T47D (cell line): Measurements from ENCODE around the gene ZNF578.
"Not testable (repeated sequence)": the region's sequence is repeated elsewhere in the genome, so short reads cannot be mapped to it uniquely, and the experiment has no call there.

Experiments used
- DNase-seq, 2 experiments: peaks; one replicate each; pipeline versions ENCODE4 v3.0.0 to v3.0.0-alpha.2; 2011 to 2012; ENCODE audit warnings: low read depth in 1 of 2, low spot score in 1 of 2
- JUND ChIP-seq: IDR thresholded peaks from 2 replicates; pipeline ENCODE4 v1.6.1; 2012; ENCODE audit warnings: low read depth
- in situ Hi-C: cut with HindIII; loops from 2 replicates; pipeline ENCODE4 v1.10.0; 2016; ENCODE audit warnings: low sequenced_read_pairs, low pct_unique_long_range_greater_than_20kb

Gene ZNF578

DNA sequence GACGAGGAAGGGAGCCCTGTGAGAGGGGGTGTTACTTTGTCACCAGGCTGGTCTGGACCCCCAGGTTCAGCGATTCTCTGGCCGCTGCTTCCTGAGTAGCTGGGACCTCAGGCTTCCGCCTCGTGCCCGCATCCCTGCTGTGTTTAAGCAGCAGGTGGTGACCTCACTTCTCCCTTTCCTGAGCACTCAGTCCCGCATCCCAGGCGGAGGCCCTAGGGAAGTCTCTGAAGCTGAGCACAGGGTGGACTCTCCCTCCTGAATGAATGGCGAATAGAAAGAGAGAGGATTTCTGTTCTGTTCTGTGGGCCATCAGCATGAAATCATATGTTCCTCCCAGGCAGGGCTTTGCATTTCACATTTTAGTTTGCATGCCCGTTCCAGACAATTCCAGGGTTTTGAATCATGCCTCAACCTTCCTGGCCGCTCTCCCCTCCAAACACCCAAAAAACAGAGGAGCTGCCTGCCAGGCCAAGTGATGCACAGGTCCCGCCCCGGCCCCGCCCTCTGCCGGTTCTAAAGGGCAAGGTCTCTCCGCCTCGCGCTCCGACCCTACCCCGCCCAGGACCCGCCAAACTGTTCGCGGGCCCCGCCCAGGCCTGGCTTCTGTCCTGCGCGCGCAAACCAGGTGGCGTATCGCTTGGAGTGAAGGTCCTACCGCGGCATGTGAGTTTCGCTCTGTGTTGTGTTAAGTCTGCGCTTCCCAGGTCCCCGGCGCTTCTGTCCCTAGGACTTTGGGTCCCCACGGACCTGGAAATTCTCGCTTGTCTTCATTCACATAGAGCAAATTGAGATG, 39.0 kb downstream of the ZNF578 start:
- no peak for TF ChIP-seq JUND
- in situ Hi-C loops: no loop called here
- peak; percentile 39 to 86 for DNase-seq

DNA sequence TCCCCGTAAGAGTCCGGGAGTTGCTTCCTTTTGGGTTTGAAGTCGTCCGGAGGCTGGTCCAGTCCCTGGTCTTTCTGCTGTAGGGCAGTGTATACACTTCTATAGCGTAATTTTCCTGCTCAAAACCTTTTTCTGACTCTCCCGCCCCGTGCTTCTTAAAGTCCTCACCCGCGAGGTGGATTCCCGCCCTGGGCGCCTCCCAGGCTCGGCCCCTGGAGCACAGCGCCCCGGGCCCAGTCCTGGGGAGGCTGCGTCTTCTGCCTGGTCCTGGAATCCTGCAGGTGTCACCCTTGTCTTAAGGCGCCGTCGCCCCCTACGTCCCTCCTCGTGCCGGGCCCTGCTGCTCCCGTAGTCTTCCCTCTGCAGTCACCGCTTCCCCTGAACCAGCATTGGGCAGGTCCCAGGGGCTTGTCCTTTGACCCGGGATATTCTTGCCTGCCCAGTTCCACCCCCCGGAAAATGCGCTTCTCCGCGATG, 39.7 kb downstream of the ZNF578 start:
- DNase-seq: peak; percentile 58 to 74
- in situ Hi-C loops: no loop called here
- no peak for TF ChIP-seq JUND

- in situ Hi-C loops: no loop called here
- DNase-seq: no peak
- no peak for TF ChIP-seq JUND
These were observed 41.2 kb downstream of the ZNF578 start for GRCh38 chr19:52494518-52494917.

- DNase-seq: no peak
- in situ Hi-C loops: no loop called here
- TF ChIP-seq JUND: no peak
These were observed 45.2 kb downstream of the ZNF578 start for GRCh38 chr19:52498571-52498970.

GRCh38 chr19:52500474-52500873, 47.1 kb downstream of the ZNF578 start:
- DNase-seq, in situ Hi-C loops: not testable (repeated sequence)

DNA sequence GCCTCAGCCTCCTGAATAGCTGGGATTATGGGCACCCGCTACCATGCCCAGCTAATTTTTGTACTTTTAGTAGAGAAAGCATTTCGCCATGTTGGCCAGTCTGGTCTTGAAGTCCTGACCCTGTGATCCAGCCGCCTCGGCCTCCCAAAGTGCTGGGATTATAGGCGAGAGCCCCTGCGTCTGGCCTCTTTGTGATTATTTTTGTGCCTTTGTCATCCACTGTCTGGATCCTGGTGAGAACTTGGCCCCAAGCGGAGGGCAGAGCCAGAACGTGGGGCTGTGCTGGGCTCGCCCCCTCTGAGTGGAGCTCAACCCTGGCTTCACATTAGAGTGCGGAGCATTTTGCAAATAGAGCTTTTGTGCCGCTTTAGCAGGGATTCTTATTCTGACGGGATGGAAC, 47.6 kb downstream of the ZNF578 start:
- in situ Hi-C loops, DNase-seq: not testable (repeated sequence)

- in situ Hi-C loops: no loop called here
- DNase-seq: no peak
- TF ChIP-seq JUND: no peak
These were observed 53.9 kb downstream of the ZNF578 start for GRCh38 chr19:52507266-52507665.

DNA sequence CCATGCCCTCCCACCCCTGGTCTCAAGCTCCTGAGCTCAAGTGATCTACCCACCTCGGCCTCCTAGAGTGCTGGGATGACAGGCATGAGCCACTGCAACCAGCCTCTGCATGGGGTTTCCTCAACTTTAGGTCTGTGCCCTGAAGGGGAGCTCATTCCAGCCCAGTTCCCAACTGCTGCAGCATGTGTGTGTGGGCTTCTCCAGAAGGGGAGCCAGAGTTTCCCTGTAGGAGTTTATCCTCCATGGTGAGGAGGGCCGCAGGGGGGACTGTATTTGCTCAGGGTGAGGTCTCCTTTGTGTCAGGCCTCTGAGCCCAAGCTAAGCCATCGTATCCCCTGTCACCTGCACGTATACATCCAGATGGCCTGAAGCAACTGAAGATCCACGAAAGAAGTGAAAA, 62.8 kb downstream of the ZNF578 start:
- no peak for DNase-seq
- no peak for TF ChIP-seq JUND
- in situ Hi-C loops: no loop called here

DNA sequence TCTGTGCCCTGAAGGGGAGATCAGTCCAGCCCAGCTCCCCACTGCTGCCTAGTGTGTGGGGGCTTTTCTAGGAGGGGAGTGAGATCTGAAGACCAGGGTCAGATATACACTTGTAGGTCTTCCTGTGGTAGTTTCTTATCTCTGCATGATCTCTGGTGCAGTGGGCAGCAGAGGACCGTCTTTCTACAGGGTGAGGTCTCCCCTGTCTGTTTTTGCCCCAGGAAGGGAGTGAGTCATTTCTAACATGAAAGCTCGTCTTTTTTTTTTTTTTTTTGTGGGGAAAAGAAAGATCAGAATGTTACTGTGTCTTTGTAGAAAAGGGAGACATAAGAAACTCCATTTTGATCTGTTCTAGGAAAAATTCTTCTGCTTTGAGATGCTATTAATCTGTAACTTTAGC, 65.3 kb downstream of the ZNF578 start:
- no peak for DNase-seq
- TF ChIP-seq JUND: no peak
- in situ Hi-C loops: no loop called here

- DNase-seq, in situ Hi-C loops: not testable (repeated sequence)
These were observed 65.8 kb downstream of the ZNF578 start for GRCh38 chr19:52519175-52519574.

GRCh38 chr19:52520013-52520412, 66.7 kb downstream of the ZNF578 start:
- in situ Hi-C loops: no loop called here
- no peak for TF ChIP-seq JUND
- DNase-seq: no peak

DNA sequence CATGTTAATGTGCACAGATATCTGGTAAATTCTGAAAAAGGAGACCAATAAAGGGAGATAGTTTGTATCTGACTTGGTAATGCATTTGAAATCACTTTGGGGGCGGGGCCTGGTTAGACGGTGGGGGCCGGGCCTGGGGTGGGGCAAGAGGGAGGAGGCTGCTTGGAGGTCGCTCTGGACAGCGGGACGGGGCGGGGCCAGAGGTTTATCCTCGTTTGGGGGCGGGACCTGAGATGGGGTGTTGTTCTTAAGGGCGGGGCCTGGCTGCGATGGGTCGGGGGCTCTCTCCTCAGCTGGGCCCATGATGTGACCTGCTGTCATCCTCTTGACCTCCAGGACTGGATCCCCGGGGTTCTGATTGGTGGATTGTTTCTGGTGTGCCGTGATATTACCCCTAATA, 69.2 kb downstream of the ZNF578 start:
- DNase-seq: no peak
- in situ Hi-C loops: no loop called here
- TF ChIP-seq JUND: no peak

DNA sequence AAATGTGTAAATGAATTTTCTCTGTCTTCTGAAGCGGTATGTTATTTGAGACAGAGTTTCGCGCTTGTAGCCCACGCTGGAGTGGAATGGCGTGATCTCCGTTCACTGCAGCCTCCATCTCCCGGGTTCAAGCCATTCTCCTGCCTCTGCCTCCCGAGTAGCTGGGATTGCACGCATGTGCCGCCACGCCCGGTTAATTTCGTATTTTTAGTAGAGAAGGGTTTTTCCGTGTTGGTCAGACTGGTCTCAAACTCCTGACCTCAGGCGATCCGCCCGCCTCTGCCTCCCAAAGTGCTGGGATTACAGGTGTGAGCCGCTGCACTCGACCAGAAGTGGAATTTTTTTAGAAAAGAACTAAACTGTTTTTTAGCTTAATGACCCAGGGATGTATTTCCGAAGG, 70.7 kb downstream of the ZNF578 start:
- in situ Hi-C loops: no loop called here
- no peak for DNase-seq
- TF ChIP-seq JUND: no peak

GRCh38 chr19:52527134-52527955, 74.0 kb downstream of the ZNF578 start, which contains the start of gene ZNF808:
TSS of gene ZNF808 (plus strand) at chr19:52527668. CDS start at chr19:52543285, 15,617 bp downstream.
- in situ Hi-C loops: no loop called here
- peak; percentile 66 to 95 for DNase-seq
- TF ChIP-seq JUND: no peak
